LNCaP clone FGC (cell line): ENCODE data around the gene NOTCH1.

Experiments used
- DNase-seq: peaks from one replicate; pipeline ENCODE4 v3.0.0-alpha.2; 2011; ENCODE audit warnings: low read depth
- H3K4me3 ChIP-seq: 2 replicates; pipeline ENCODE4 v1.5.1; 2011; ENCODE audit warnings: mild to moderate bottlenecking, low read depth, low read length, control low read depth
- CTCF ChIP-seq: IDR thresholded peaks from 2 replicates; pipeline ENCODE4 v1.5.1; 2012; ENCODE audit warnings: mild to moderate bottlenecking; ENCODE audit not compliant: control insufficient read depth, insufficient read depth; ENCODE audit errors: extremely low read depth

Gene NOTCH1

GRCh38 chr9:136571531-136571930, 25.7 kb upstream of the NOTCH1 start:
- DNase-seq, result no peak
- TF ChIP-seq CTCF, result no peak
- H3K4me3 ChIP-seq, result no peak overlapping the region

GRCh38 chr9:136570916-136571315, 25.1 kb upstream of the NOTCH1 start:
- TF ChIP-seq CTCF, result no peak
- no peak overlapping the region for H3K4me3 ChIP-seq
- no peak for DNase-seq

GRCh38 chr9:136570191-136570845, 24.5 kb upstream of the NOTCH1 start:
- no peak overlapping the region for H3K4me3 ChIP-seq
- TF ChIP-seq CTCF, result no peak
- no peak for DNase-seq

- TF ChIP-seq CTCF, result no peak
- no peak overlapping the region for H3K4me3 ChIP-seq
- no peak for DNase-seq
Observed at GRCh38 chr9:136569526-136570148, 23.8 kb upstream of the NOTCH1 start.

- no peak for DNase-seq
- TF ChIP-seq CTCF, result no peak
- H3K4me3 ChIP-seq, result no peak overlapping the region
Observed at GRCh38 chr9:136568288-136569081, 22.6 kb upstream of the NOTCH1 start.

- H3K4me3 ChIP-seq, result no peak overlapping the region
- DNase-seq, result no peak
- TF ChIP-seq CTCF, result no peak
Observed at GRCh38 chr9:136567651-136568287, 21.9 kb upstream of the NOTCH1 start.
